Umbilical cord (tissue), 2 donors: Measurements from ENCODE around the gene IRX4. TPM values are rescaled to one million over a fixed set of nuclear protein-coding genes. Genes with fewer than 3 reads are reported as not detected.
"Not testable (repeated sequence)": the region's sequence is repeated elsewhere in the genome, so short reads cannot be mapped to it uniquely, and the experiment has no call there.

Experiments used
- DNase-seq: peaks from one replicate; pipeline ENCODE4 v3.0.0-alpha.2; 2015; ENCODE audit warnings: low spot score
- total RNA-seq: library from RNA; depleted of rRNA; stranded (reverse); fragments of >200 nt; gene quantifications from one replicate; pipeline ENCODE4 v1.2.3, GENCODE V29; 2014; ENCODE audit warnings: low replicate concordance; ENCODE audit not compliant: insufficient read depth

The IRX4 gene
- total RNA-seq, 1 donor from 2014 or later = not detected

GRCh38 chr5:1859099-1859498 is 23.6 kb downstream of the IRX4 start:
- no peak for DNase-seq

- no peak for DNase-seq
These were observed 24.3 kb downstream of the IRX4 start for GRCh38 chr5:1858436-1858835.

GRCh38 chr5:1857256-1857600 is 25.5 kb downstream of the IRX4 start:
- no peak for DNase-seq

- no peak for DNase-seq
These were observed 26.0 kb downstream of the IRX4 start for GRCh38 chr5:1856596-1857255.

- no peak for DNase-seq
These were observed 27.1 kb downstream of the IRX4 start for GRCh38 chr5:1855596-1855995.

- DNase-seq = no peak
These were observed 27.6 kb downstream of the IRX4 start for GRCh38 chr5:1855075-1855474.

GRCh38 chr5:1853531-1853930 is 29.2 kb downstream of the IRX4 start:
- DNase-seq = no peak

- DNase-seq = no peak
These were observed 30.3 kb downstream of the IRX4 start for GRCh38 chr5:1852324-1852947.

- DNase-seq = no peak
These were observed 31.3 kb downstream of the IRX4 start for GRCh38 chr5:1851290-1851934.

GRCh38 chr5:1850324-1851154 is 32.2 kb downstream of the IRX4 start:
- no peak for DNase-seq

GRCh38 chr5:1847611-1848010 is 35.1 kb downstream of the IRX4 start:
- no peak for DNase-seq

GRCh38 chr5:1847056-1847455 is 35.7 kb downstream of the IRX4 start:
- DNase-seq = no peak

- no peak for DNase-seq
These were observed 36.1 kb downstream of the IRX4 start for GRCh38 chr5:1846583-1846982.

GRCh38 chr5:1845696-1846095 is 37.0 kb downstream of the IRX4 start:
- no peak for DNase-seq

- no peak for DNase-seq
These were observed 37.9 kb downstream of the IRX4 start for GRCh38 chr5:1844708-1845436.

GRCh38 chr5:1843761-1844160 is 39.0 kb downstream of the IRX4 start:
- DNase-seq = not testable (repeated sequence)

GRCh38 chr5:1842004-1842819 is 40.5 kb downstream of the IRX4 start:
- DNase-seq = no peak

- no peak for DNase-seq
These were observed 41.8 kb downstream of the IRX4 start for GRCh38 chr5:1840741-1841521.

GRCh38 chr5:1840071-1840547 is 42.6 kb downstream of the IRX4 start:
- no peak for DNase-seq

GRCh38 chr5:1838013-1838412 is 44.7 kb downstream of the IRX4 start:
- no peak for DNase-seq
